K562 (cell line): Measurements from ENCODE around the gene ERN1. TPM values are rescaled to one million over a fixed set of nuclear protein-coding genes. Genes with fewer than 3 reads are reported as not detected.
A peak's percentile ranks its signal among the peaks of the same experiment; 100 is the strongest.

Experiments used
- CTBP1 ChIP-seq: fragments of 450-650 bp; IDR thresholded peaks from 2 replicates; pipeline ENCODE4 v1.6.1; 2016; ENCODE audit warnings: borderline replicate concordance
- EHMT2 ChIP-seq: fragments of 450-650 bp; IDR thresholded peaks from 2 replicates; pipeline ENCODE4 v1.6.1; 2018; ENCODE audit warnings: antibody characterized with exemption
- FOXK2 ChIP-seq, 2 experiments: fragments of 450-650 bp; IDR thresholded peaks in 1 of 2; conservative IDR thresholded peaks in 1 of 2; 2 replicates each; pipeline ENCODE4 v1.6.1; 2016; ENCODE audit warnings: low read depth in 2 of 2, mild to moderate bottlenecking in 1 of 2
- GTF2E2 ChIP-seq: fragments of 200-800 bp; sonication (Bioruptor generic); IDR thresholded peaks from 2 replicates; pipeline ENCODE4 v1.6.1; 2016; ENCODE audit warnings: missing genetic modification characterization, missing compliant biosample characterization
- HDAC2 ChIP-seq: fragments of 450-650 bp; IDR thresholded peaks from 2 replicates; pipeline ENCODE4 v1.6.1; 2016; ENCODE audit warnings: mild to moderate bottlenecking
- KDM1A ChIP-seq, 2 experiments: fragments of 450-650 bp; IDR thresholded peaks; 2 replicates each; pipeline ENCODE4 v1.6.1; 2016; ENCODE audit warnings: mild to moderate bottlenecking in 2 of 2
- MEIS2 ChIP-seq: fragments of 450-650 bp; IDR thresholded peaks from 2 replicates; pipeline ENCODE4 v1.6.1; 2014; ENCODE audit warnings: mild to moderate bottlenecking; ENCODE audit not compliant: partially characterized antibody
- MTA1 ChIP-seq: fragments of 450-650 bp; IDR thresholded peaks from 2 replicates; pipeline ENCODE4 v1.6.1; 2017; ENCODE audit warnings: borderline replicate concordance
- NBN ChIP-seq: fragments of 450-650 bp; IDR thresholded peaks from 2 replicates; pipeline ENCODE4 v1.6.1; 2016; ENCODE audit warnings: low read depth, mild to moderate bottlenecking
- NR3C1 ChIP-seq: sonication (generic); formaldehyde crosslinking; IDR thresholded peaks from 2 replicates; pipeline ENCODE4 v1.8.1; 2022; ENCODE audit warnings: missing genetic modification reagents
- RBM25 ChIP-seq: fragments of 200-400 bp; formaldehyde crosslinking; IDR thresholded peaks from 2 replicates; pipeline ENCODE4 v1.6.1; 2018; ENCODE audit warnings: low read length, low read depth, moderate library complexity; ENCODE audit not compliant: severe bottlenecking
- RFX1 ChIP-seq: fragments of 450-650 bp; IDR thresholded peaks from 2 replicates; pipeline ENCODE4 v1.6.1; 2016; ENCODE audit warnings: mild to moderate bottlenecking, moderate library complexity
- SIRT6 ChIP-seq: IDR thresholded peaks from one replicate; pipeline ENCODE4 v1.6.1; 2012; ENCODE audit warnings: low read depth, mild to moderate bottlenecking, control low read depth, inconsistent platforms, low read length, moderate library complexity
- SMARCA4 ChIP-seq: fragments of 450-650 bp; IDR thresholded peaks from 2 replicates; pipeline ENCODE4 v1.6.1; 2016
- SNIP1 ChIP-seq: fragments of 450-650 bp; IDR thresholded peaks from 2 replicates; pipeline ENCODE4 v1.7.1; 2017; ENCODE audit warnings: low read depth, mild to moderate bottlenecking
- ZBTB1 ChIP-seq: sonication (generic); formaldehyde crosslinking; IDR thresholded peaks from 2 replicates; pipeline ENCODE4 v1.8.1; 2023; ENCODE audit warnings: missing genetic modification reagents, low read depth, mild to moderate bottlenecking, borderline replicate concordance
- ZNF444 ChIP-seq: fragments of 250-450 bp; sonication (Bioruptor Pico); IDR thresholded peaks from 2 replicates; pipeline ENCODE4 v1.4.0; 2020; ENCODE audit warnings: mild to moderate bottlenecking, moderate library complexity
- ZNF584 ChIP-seq: fragments of 200-800 bp; sonication (Bioruptor generic); IDR thresholded peaks from 2 replicates; pipeline ENCODE4 v1.6.1; 2016; ENCODE audit warnings: low read depth, mild to moderate bottlenecking, missing genetic modification characterization, missing compliant biosample characterization
- ZNF644 ChIP-seq: fragments of 200-800 bp; sonication (Bioruptor generic); IDR thresholded peaks from 2 replicates; pipeline ENCODE4 v1.6.1; 2016; ENCODE audit warnings: low read depth, missing genetic modification characterization, missing compliant biosample characterization
- ZNF696 ChIP-seq: fragments of 250-450 bp; sonication (Bioruptor Pico); conservative IDR thresholded peaks from 2 replicates; pipeline ENCODE4 v1.4.0; 2020; ENCODE audit warnings: mild to moderate bottlenecking, moderate library complexity
- ZNF766 ChIP-seq: fragments of 200-800 bp; sonication (Bioruptor generic); conservative IDR thresholded peaks from 2 replicates; pipeline ENCODE4 v1.6.1; 2016; ENCODE audit warnings: missing genetic modification characterization, missing compliant biosample characterization
- polyA plus RNA-seq, 8 experiments: library from polyadenylated mRNA; depleted of rRNA in 4 of 8; stranded (reverse) in 5 of 8; unstranded in 3 of 8; fragments of >200 nt; fragmentation: Nextera tagmentation in 2 of 8; fragmentation: Illumina TruSeq in 1 of 8; extraction: Ambion mirVana in 2 of 8; extraction: Trizol in 1 of 8; gene quantifications; 2 replicates each; pipeline versions ENCODE4 v1.2.1 to v1.2.3, GENCODE V29; 2011 to 2014; ENCODE audit warnings: inconsistent platforms in 1 of 8, missing spikeins in 1 of 8
- total RNA-seq, 7 experiments: library from RNA; depleted of rRNA in 6 of 7; stranded (reverse); fragments of >200 nt in 6 of 7; fragmentation: Illumina TruSeq in 2 of 7; extraction: Trizol in 2 of 7; gene quantifications; 2 replicates each; pipeline versions ENCODE4 v1.2.1 to v1.2.3, GENCODE V29; 2011 to 2021; ENCODE audit warnings: low replicate concordance in 1 of 7
- TF ChIP-seq, protein P1 (sequence below), 3 experiments: IDR thresholded peaks in 2 of 3; conservative IDR thresholded peaks in 1 of 3; 2 replicates each; pipeline ENCODE4 v1.5.1; 2011 to 2012; ENCODE audit warnings: low read length in 3 of 3, mild to moderate bottlenecking in 3 of 3, control low read depth in 2 of 3, improper control_type of control experiment in 1 of 3, inconsistent platforms in 1 of 3, low read depth in 1 of 3, mixed read lengths in 1 of 3, moderate library complexity in 1 of 3; ENCODE audit not compliant: insufficient read depth in 2 of 3
- TF ChIP-seq, protein P2 (sequence below): fragments of 250-450 bp; sonication (Bioruptor Pico); IDR thresholded peaks from 2 replicates; pipeline ENCODE4 v1.5.0; 2020; ENCODE audit warnings: mild to moderate bottlenecking, borderline replicate concordance
- TF ChIP-seq, protein P3 (sequence below): fragments of 200-800 bp; sonication (Bioruptor generic); IDR thresholded peaks from 2 replicates; pipeline ENCODE4 v1.6.1; 2017; ENCODE audit warnings: missing genetic modification characterization, missing compliant biosample characterization

The ERN1 gene
- total and polyA plus RNA-seq, 9 of the 15 experiments (the other 6 are each of a cell fraction or from before 2014, with no cell fraction given), result 2.1 to 22.5 (median 7.3) TPM

DNA sequence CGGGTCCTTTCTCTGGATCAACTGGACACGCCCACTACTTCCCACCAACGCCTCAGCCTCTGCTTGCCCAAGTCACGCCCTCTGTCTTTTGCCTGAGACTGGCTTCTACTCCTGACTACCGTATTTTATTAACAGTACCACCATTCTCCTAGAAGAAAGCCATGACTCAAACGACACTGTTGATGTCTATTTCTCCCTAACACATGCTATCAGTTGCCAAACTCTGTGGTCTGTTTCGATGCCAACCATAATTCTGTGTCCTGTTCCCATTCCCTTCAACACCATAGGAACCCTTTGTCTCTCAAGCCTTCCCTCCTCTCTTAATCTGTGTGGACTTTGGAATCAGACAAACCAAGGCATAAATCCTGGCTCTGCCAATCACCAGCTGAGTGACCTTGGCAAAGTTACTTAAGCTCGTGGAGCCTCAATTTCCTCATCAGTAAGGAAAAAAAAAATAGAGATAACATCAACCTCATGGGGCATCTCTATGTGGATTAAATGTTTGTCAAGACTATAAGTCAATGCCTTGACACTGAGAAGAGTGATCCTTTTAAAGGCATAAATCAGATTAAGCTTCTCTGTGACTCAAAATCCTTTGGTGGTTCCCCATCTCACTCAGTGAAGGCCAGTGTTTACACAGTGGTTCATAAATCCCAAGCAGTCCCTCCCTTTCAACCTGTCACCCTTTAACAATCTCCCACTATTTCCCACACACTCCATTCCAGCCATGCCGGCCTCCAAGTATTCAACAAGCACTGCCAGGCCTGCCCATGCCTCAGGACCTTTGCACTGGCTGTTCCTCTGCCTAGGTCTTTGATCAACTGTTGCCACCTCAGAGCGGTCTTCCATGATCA, 45.6 kb downstream of the ERN1 start (continued):
- TF ChIP-seq RBM25, result peak; percentile 95
- no peak for TF ChIP-seq ZBTB1
- no peak for TF ChIP-seq RFX1
- TF ChIP-seq, protein P1, sequence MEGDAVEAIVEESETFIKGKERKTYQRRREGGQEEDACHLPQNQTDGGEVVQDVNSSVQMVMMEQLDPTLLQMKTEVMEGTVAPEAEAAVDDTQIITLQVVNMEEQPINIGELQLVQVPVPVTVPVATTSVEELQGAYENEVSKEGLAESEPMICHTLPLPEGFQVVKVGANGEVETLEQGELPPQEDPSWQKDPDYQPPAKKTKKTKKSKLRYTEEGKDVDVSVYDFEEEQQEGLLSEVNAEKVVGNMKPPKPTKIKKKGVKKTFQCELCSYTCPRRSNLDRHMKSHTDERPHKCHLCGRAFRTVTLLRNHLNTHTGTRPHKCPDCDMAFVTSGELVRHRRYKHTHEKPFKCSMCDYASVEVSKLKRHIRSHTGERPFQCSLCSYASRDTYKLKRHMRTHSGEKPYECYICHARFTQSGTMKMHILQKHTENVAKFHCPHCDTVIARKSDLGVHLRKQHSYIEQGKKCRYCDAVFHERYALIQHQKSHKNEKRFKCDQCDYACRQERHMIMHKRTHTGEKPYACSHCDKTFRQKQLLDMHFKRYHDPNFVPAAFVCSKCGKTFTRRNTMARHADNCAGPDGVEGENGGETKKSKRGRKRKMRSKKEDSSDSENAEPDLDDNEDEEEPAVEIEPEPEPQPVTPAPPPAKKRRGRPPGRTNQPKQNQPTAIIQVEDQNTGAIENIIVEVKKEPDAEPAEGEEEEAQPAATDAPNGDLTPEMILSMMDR (IDR thresholded peaks at IDR 0.05 in 2 of 3, conservative IDR thresholded peaks at IDR 0.05 in 1 of 3; ENCODE audit: insufficient read depth in 2 of 3, low read depth in 1 of 3, low read length in 3 of 3), result 0 out of 6 replicates have a peak, but pooled peaks of 1 of the 3 experiments have one; percentile 8
- TF ChIP-seq KDM1A (IDR thresholded peaks at IDR 0.05), result peak; percentile 84
- TF ChIP-seq NBN, result peak; percentile 25; the same call in 1 of the 2 replicates
- 0 out of 2 replicates have a peak, but pooled peaks have one; percentile 25 for TF ChIP-seq EHMT2
- no peak for TF ChIP-seq NR3C1 (CRISPR knock-in tag)
- no peak for TF ChIP-seq SIRT6
- peak; percentile 37; the same call in 1 of the 2 replicates for TF ChIP-seq ZNF584 (CRISPR knock-in tag)
- TF ChIP-seq ZNF766 (CRISPR knock-in tag), result peak; percentile 26; the same call in 1 of the 2 replicates
- peak; percentile 81 for TF ChIP-seq ZNF644 (tag)
- peak; percentile 30 for TF ChIP-seq SMARCA4
- peak; percentile 68; the same call in 1 of the 2 replicates for TF ChIP-seq HDAC2
- peak; percentile 36 to 74; a peak in 1 of 4 replicates for TF ChIP-seq FOXK2 (conservative IDR thresholded peaks at IDR 0.05 in 1 of 2, IDR thresholded peaks at IDR 0.05 in 1 of 2; ENCODE audit: low read depth in 2 of 2)
- TF ChIP-seq ZNF696 (CRISPR knock-in tag), result no peak
- no peak for TF ChIP-seq GTF2E2 (tag)
- no peak for TF ChIP-seq SNIP1
- no peak for TF ChIP-seq ZNF444 (CRISPR knock-in tag)
- TF ChIP-seq MEIS2, result peak; percentile 98
- TF ChIP-seq, protein P2, sequence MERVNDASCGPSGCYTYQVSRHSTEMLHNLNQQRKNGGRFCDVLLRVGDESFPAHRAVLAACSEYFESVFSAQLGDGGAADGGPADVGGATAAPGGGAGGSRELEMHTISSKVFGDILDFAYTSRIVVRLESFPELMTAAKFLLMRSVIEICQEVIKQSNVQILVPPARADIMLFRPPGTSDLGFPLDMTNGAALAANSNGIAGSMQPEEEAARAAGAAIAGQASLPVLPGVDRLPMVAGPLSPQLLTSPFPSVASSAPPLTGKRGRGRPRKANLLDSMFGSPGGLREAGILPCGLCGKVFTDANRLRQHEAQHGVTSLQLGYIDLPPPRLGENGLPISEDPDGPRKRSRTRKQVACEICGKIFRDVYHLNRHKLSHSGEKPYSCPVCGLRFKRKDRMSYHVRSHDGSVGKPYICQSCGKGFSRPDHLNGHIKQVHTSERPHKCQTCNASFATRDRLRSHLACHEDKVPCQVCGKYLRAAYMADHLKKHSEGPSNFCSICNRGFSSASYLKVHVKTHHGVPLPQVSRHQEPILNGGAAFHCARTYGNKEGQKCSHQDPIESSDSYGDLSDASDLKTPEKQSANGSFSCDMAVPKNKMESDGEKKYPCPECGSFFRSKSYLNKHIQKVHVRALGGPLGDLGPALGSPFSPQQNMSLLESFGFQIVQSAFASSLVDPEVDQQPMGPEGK (CRISPR knock-in tag), result 0 out of 2 replicates have a peak, but pooled peaks have one; percentile 34
- 0 out of 2 replicates have a peak, but pooled peaks have one; percentile 21 for TF ChIP-seq CTBP1
- TF ChIP-seq, protein P3, sequence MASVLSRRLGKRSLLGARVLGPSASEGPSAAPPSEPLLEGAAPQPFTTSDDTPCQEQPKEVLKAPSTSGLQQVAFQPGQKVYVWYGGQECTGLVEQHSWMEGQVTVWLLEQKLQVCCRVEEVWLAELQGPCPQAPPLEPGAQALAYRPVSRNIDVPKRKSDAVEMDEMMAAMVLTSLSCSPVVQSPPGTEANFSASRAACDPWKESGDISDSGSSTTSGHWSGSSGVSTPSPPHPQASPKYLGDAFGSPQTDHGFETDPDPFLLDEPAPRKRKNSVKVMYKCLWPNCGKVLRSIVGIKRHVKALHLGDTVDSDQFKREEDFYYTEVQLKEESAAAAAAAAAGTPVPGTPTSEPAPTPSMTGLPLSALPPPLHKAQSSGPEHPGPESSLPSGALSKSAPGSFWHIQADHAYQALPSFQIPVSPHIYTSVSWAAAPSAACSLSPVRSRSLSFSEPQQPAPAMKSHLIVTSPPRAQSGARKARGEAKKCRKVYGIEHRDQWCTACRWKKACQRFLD, result 0 out of 2 replicates have a peak, but pooled peaks have one; percentile 38
- peak; percentile 44; the same call in 1 of the 2 replicates for TF ChIP-seq MTA1
